IPS DF 4.7 (cell line): ENCODE data around the gene TBX1.
"Not testable (repeated sequence)": the region's sequence is repeated elsewhere in the genome, so short reads cannot be mapped to it uniquely, and the experiment has no call there.

Source experiments
- DNase-seq: peaks from one replicate; pipeline ENCODE4 v3.0.0-alpha.2; 2013; ENCODE audit warnings: low spot score; ENCODE audit errors: extremely low read depth

TBX1 gene

GRCh38 chr22:19723232-19723982 is 37.2 kb upstream of the TBX1 start, which contains the start of gene GP1BB:
GP1BB (plus strand) TSS chr22:19723539; CDS start chr22:19723570, 31 bp downstream.
- DNase-seq = no peak

GRCh38 chr22:19723983-19724827 is 36.4 kb upstream of the TBX1 start:
- no peak for DNase-seq

GRCh38 chr22:19724927-19725661 is 35.5 kb upstream of the TBX1 start:
- no peak for DNase-seq

- DNase-seq = not testable (repeated sequence)
Measured at GRCh38 chr22:19726064-19726788, 34.4 kb upstream of the TBX1 start.

GRCh38 chr22:19727310-19728150 is 33.0 kb upstream of the TBX1 start:
- DNase-seq = no peak

GRCh38 chr22:19728271-19728670 is 32.3 kb upstream of the TBX1 start:
- no peak for DNase-seq

- DNase-seq = no peak
Measured at GRCh38 chr22:19728836-19729235, 31.7 kb upstream of the TBX1 start.

GRCh38 chr22:19729507-19729906 is 31.1 kb upstream of the TBX1 start:
- DNase-seq = no peak

- DNase-seq = no peak
Measured at GRCh38 chr22:19730198-19730597, 30.4 kb upstream of the TBX1 start.

- no peak for DNase-seq
Measured at GRCh38 chr22:19730655-19731360, 29.8 kb upstream of the TBX1 start.

- DNase-seq = no peak
Measured at GRCh38 chr22:19731361-19732135, 29.0 kb upstream of the TBX1 start.

- no peak for DNase-seq
Measured at GRCh38 chr22:19732403-19733113, 28.0 kb upstream of the TBX1 start.

- no peak for DNase-seq
Measured at GRCh38 chr22:19733755-19734154, 26.8 kb upstream of the TBX1 start.

- DNase-seq = no peak
Measured at GRCh38 chr22:19734163-19734562, 26.4 kb upstream of the TBX1 start.

GRCh38 chr22:19734837-19735382 is 25.7 kb upstream of the TBX1 start:
- DNase-seq = no peak

GRCh38 chr22:19735665-19736510 is 24.7 kb upstream of the TBX1 start:
- no peak for DNase-seq
